ENCODE data around the gene ZNF84.

The ZNF84 gene

GRCh38 chr12:133037207-133038005 lies at the start of gene ZNF84:
TSS of gene ZNF84 (plus strand) at chr12:133037509. CDS start at chr12:133041468, 3,959 bp downstream.
- DNase-seq (ENCODE audit: low spot score): peak; percentile 94

GRCh38 chr12:132998741-132999140 lies 38.6 kb upstream of the ZNF84 start:
- no peak for DNase-seq (ENCODE audit: low spot score)

GRCh38 chr12:133010657-133011297 lies 26.5 kb upstream of the ZNF84 start:
- DNase-seq (ENCODE audit: low spot score): no peak

- no peak for DNase-seq (ENCODE audit: low spot score)
These were observed 13.7 kb upstream of the ZNF84 start for GRCh38 chr12:133023566-133023965.

- no peak for DNase-seq (ENCODE audit: low spot score)
These were observed 10.3 kb upstream of the ZNF84 start for GRCh38 chr12:133026996-133027395.

GRCh38 chr12:133038118-133038709 lies 905 bp downstream of the ZNF84 start:
- no peak for DNase-seq (ENCODE audit: low spot score)

GRCh38 chr12:133046698-133047097 lies 9.4 kb downstream of the ZNF84 start:
- no peak for DNase-seq (ENCODE audit: low spot score)

GRCh38 chr12:133057446-133057845 lies 20.1 kb downstream of the ZNF84 start:
- no peak for DNase-seq (ENCODE audit: low spot score)

- no peak for DNase-seq (ENCODE audit: low spot score)
These were observed 21.1 kb downstream of the ZNF84 start for GRCh38 chr12:133058203-133059113.

- DNase-seq (ENCODE audit: low spot score): no peak
These were observed 24.6 kb downstream of the ZNF84 start for GRCh38 chr12:133061954-133062353.

- no peak for DNase-seq (ENCODE audit: low spot score)
These were observed 26.2 kb downstream of the ZNF84 start for GRCh38 chr12:133063556-133063955.

GRCh38 chr12:133073836-133074235 lies 36.5 kb downstream of the ZNF84 start:
- DNase-seq (ENCODE audit: low spot score): no peak

- peak; percentile 89 for DNase-seq (ENCODE audit: low spot score)
These were observed 42.7 kb downstream of the ZNF84 start for GRCh38 chr12:133080026-133080367.

GRCh38 chr12:133080368-133081158 lies 43.3 kb downstream of the ZNF84 start, which contains the start of gene ZNF140:
TSS of gene ZNF140 (plus strand) at chr12:133080923. CDS start at chr12:133081321, 398 bp downstream.
- DNase-seq (ENCODE audit: low spot score): peak; percentile 90

GRCh38 chr12:133081159-133081780 lies 44.0 kb downstream of the ZNF84 start:
- no peak for DNase-seq (ENCODE audit: low spot score)

GRCh38 chr12:133083345-133083744 lies 46.0 kb downstream of the ZNF84 start:
- no peak for DNase-seq (ENCODE audit: low spot score)

GRCh38 chr12:133105620-133106019 lies 68.3 kb downstream of the ZNF84 start:
- DNase-seq (ENCODE audit: low spot score): no peak

- no peak for DNase-seq (ENCODE audit: low spot score)
These were observed 68.9 kb downstream of the ZNF84 start for GRCh38 chr12:133106253-133106652.

GRCh38 chr12:133107121-133107520 lies 69.8 kb downstream of the ZNF84 start:
- no peak for DNase-seq (ENCODE audit: low spot score)

- DNase-seq (ENCODE audit: low spot score): no peak
These were observed 70.8 kb downstream of the ZNF84 start for GRCh38 chr12:133108150-133108549.
